NCI-H2196 treated with DMSO at 0.1 percent for 48 hours (cell line): ENCODE measurements around the gene ZBTB37.
"Not testable (repeated sequence)": the region's sequence is repeated elsewhere in the genome, so short reads cannot be mapped to it uniquely, and the experiment has no call there.

Experiments used
- DNase-seq: peaks from one replicate; lab custom pipeline; 2025; ENCODE audit not compliant: unreplicated experiment; lab: John Stamatoyannopoulos, UW

ZBTB37 gene

GRCh38 chr1:173900992-173901391 is 32.8 kb downstream of the ZBTB37 start:
- DNase-seq: no peak

DNA sequence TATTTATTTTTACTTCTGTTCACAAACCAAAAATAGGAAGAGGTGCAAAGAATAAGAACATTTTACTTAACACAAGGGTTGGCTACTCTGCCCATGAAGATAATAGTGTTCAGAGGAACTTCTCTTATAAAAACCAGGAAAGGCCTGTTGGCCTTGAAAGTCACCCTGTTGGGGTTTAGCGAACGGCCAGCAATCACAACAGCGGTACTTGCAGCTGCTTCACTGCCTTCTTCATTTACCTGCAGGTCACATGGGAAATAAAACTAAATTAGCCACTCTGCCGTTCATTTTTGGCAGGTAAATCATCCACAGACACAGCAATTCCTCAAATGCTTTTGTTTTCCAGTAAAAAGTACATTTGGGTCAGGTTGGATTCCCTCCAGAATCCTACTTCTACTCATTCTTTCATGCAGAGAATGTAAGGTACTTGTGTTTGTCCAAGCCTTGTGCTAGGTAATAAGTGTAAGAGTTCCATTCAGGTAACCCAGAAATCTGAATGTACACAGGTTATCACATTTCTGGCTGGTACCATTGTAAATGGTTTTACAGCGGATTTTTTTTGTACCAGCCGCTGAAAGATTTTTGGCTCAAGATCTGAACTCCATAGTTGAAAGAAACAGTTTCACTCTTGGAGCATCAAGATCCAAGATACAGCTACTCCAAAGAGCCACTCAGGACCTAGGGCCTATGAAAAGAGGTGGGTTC is 35.8 kb downstream of the ZBTB37 start:
- DNase-seq: no peak

DNA sequence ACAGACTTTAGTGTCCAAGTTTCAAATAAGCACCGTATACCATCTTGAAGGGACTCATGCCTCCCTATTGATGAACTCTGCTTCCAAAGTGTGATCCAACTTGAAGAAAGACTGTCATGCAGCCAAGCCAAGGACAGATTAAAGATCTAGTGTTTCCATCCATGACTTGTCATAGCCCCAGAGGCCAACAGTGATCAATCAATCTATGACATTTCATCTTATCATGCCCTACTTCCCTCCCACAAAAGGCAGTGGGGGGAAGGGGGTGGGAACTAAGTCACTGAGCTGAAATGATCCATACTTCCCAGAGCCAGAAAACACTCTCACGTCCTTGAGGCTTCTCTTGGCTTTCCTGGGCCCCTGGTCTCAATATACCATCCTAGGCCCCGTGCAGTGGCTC is 44.9 kb downstream of the ZBTB37 start:
- DNase-seq: no peak

GRCh38 chr1:173914366-173914871 is 46.2 kb downstream of the ZBTB37 start:
- DNase-seq: no peak

- DNase-seq: no peak
Measured at GRCh38 chr1:173915596-173915995, 47.4 kb downstream of the ZBTB37 start.

DNA sequence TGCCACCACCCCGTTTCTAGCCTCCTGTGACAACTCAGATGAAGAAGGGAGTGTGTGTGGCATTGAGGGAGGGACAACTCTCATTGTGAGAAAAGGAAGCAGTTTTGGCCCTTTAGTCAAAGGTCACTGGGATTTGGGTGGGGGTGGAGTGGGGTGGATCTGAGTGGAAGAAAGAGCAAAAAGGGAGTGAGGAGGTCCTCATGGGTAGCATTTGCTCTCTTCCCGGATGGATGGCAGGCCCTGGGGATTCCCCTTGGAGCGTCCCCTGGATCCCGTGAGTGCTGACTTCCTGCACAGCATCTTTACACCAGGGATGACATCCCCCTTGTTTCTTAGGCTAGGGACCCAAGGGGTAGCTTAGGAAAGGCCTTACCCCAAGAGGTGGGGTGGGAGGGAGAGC is 48.5 kb downstream of the ZBTB37 start:
- DNase-seq: no peak

DNA sequence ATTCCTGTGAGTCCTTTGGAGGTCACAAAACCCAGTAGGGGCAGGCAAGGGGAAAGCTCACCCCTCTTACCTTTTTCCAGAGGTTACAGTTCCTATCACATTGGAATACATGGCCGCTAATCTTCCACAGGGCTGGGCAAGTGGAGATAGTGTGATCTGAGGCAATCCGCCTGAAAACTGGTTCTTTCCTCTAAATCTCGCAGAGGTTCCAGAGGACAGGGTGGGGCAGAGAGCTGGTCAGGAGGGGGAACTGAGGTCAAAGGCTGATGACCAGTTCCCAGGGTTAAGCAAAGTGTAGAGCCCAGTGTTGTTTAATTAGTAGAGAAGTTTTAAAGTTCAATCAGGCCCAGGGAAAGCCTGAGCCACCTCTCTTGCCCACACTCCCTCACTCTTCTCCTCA is 49.0 kb downstream of the ZBTB37 start, which contains the start of gene SERPINC1:
Gene SERPINC1 (minus strand): TSS at position 179 of the 400 bp plus-strand sequence. CDS start 68 bp downstream, at position 111.
- no peak for DNase-seq

GRCh38 chr1:173917635-173918493 is 49.7 kb downstream of the ZBTB37 start:
- DNase-seq: no peak

DNA sequence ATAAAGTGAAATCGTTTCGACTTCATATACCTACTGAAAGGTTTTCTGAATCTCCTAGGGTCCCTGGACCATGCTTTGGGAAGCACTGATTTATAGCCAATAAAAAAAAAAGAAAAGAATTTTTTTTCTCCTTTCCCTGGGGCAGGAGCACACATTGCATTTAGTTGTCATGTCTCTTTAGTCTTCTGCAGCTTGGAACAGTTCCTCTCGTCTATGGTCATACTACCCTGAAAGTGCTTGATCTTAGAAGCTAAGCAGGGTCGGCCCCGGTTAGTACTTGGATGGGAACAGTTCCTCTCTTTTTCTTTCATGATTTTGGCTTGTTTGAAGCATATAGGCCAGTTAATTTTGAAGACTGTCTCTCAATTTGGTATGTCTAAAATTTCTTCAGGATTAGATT is 52.7 kb downstream of the ZBTB37 start:
- DNase-seq: no peak

DNA sequence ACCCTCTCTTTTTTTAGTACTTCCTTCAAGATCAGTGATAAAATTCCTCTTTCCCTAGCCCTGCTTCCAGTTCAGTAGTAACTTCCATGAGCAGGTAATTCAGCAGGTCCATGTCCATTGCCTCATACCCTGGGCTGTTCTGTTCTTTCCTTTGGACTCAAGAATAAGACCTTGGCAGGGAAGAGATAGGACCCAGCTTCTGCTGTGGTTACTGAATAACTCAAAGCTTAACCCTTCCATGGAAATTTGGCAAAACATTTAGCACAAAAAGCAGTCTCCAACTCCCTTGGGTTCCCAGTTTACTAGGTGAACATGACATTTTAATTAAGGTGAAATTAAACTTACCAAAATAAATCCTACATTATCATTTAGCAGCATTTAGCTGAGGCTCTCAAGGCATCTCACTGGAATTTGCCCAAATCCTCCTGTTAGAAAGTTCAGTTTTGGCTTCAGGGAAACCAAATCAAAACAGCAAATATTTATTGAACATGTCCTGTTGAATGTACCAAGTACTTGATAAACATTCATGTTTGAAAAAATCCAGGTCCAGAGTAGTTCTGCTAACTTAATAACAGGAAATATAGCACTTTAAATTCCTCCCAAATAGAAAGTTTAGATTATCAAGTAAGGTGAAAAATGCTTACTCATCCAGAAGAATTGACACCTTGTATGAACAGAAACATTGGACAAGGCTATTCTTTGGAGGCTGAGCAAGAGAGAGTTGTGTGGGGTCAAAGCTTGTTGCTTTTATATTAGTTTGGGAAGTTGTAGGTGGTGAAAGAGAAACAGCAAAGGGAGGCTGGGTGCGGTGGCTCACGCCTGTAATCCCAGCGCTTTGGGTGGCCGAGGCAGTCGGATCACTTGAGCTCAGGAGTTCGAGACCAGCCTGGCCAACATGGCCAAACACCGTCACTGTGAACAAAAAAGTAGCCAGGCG is 57.4 kb downstream of the ZBTB37 start:
- no peak for DNase-seq

DNA sequence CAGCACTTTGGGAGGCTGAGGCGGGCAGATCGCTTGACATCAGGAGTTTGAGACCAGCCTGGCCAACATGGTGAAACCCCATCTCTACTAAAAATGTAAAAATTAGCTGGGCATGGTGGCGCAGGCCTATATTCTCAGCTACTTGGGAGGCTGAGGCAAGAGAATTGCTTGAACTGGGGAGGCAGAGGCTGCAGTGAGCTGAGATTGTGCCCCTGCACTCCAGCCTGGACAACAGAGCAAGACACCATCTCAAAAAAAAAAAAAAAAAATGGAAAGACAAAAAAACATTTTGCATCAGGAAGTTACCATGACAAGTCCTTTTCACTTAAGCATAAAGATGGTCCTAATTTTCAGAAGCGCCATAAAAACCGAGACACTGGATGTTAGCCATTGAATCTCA is 62.4 kb downstream of the ZBTB37 start:
- not testable (repeated sequence) for DNase-seq

DNA sequence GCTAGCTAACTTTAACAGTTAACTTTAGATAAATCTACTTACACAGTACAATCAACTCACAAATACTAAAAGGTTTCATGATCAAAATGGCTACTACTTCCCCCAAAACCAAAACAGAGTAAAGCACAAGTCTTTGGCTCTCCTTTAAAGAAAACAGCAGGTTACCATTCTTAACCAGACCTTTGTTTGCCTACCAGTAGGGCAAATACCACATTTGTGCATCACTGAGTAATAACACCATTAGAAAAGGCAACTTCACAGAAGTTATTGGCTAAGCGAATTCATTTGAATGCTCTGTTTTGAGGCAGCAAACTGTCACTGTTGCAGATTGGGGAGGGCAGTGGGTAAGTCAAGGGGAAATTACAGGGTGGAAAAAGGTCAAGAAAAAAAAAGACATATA is 66.3 kb downstream of the ZBTB37 start:
- DNase-seq: no peak

GRCh38 chr1:173937062-173937461 is 68.9 kb downstream of the ZBTB37 start:
- no peak for DNase-seq

GRCh38 chr1:173946380-173946921 is 78.3 kb downstream of the ZBTB37 start:
- DNase-seq: no peak

- DNase-seq: no peak
Measured at GRCh38 chr1:173948594-173948993, 80.4 kb downstream of the ZBTB37 start.
